Brain microvascular endothelial cell (primary cell): ENCODE measurements around the gene LRRC26.

Experiments
- DNase-seq: peaks from one replicate; pipeline ENCODE4 v3.0.0-alpha.2; 2020
- H3K27ac ChIP-seq: fragments of 250-450 bp; sonication (Bioruptor Pico); 2 replicates; pipeline ENCODE4 v1.5.1; 2020; ENCODE audit warnings: mild to moderate bottlenecking, moderate library complexity
- H3K27me3 ChIP-seq: fragments of 250-450 bp; sonication (Bioruptor Pico); replicated peaks from 2 replicates; pipeline ENCODE4 v1.5.1; 2020; ENCODE audit warnings: mild to moderate bottlenecking
- H3K36me3 ChIP-seq: fragments of 250-450 bp; sonication (Bioruptor Pico); replicated peaks from 2 replicates; pipeline ENCODE4 v1.5.1; 2020; ENCODE audit warnings: mild to moderate bottlenecking
- H3K4me3 ChIP-seq: 2 replicates; pipeline ENCODE4 v1.5.1; 2011; ENCODE audit warnings: low read depth, mild to moderate bottlenecking, control low read depth, low read length, moderate library complexity
- CTCF ChIP-seq: IDR thresholded peaks from 2 replicates; pipeline ENCODE4 v1.5.1; 2011; ENCODE audit warnings: low read depth, mild to moderate bottlenecking, moderate library complexity, low read length, control low read depth, inconsistent platforms; ENCODE audit errors: missing control alignments
- in situ Hi-C: cut with HindIII; loops from 2 replicates; pipeline ENCODE4 v1.10.0; 2017; ENCODE audit warnings: low sequenced_read_pairs, low pct_ligation_motif_present

Gene LRRC26

GRCh38 chr9:137148242-137148641 lies 21.6 kb downstream of the LRRC26 start:
- Histone ChIP-seq H3K27me3 (no peaks in the 10 kb centered on the region), H3K27ac (no peak overlapping the region), H3K36me3 (no peaks in the 10 kb centered on the region), H3K4me3 (no peak overlapping the region)
- in situ Hi-C loops: no loop called here
- TF ChIP-seq CTCF: no peak
- no peak for DNase-seq

DNA sequence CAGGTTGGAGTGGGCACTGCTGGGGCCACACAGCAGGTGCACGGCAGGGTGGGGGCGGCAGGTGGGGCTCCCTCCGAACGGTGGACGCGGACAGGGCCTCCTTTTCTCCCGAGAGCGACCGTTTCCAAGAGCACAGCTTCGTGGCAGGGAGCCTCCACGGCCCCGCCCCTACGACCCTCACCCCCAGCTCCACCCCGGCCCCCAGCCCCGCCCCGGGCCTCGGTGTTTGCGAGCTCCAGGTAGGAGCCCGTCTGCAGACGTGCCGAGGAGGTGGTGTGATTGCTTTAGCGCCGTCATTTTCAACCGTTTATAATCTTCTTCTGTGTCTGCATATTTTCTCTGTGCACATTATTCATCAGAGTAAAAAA lies 22.1 kb downstream of the LRRC26 start:
- H3K36me3 ChIP-seq: no peaks in the 10 kb centered on the region
- in situ Hi-C loops: no loop called here
- no peak overlapping the region for H3K4me3 ChIP-seq
- no peaks in the 10 kb centered on the region for H3K27me3 ChIP-seq
- no peak for DNase-seq
- TF ChIP-seq CTCF: no peak
- no peak overlapping the region for H3K27ac ChIP-seq

DNA sequence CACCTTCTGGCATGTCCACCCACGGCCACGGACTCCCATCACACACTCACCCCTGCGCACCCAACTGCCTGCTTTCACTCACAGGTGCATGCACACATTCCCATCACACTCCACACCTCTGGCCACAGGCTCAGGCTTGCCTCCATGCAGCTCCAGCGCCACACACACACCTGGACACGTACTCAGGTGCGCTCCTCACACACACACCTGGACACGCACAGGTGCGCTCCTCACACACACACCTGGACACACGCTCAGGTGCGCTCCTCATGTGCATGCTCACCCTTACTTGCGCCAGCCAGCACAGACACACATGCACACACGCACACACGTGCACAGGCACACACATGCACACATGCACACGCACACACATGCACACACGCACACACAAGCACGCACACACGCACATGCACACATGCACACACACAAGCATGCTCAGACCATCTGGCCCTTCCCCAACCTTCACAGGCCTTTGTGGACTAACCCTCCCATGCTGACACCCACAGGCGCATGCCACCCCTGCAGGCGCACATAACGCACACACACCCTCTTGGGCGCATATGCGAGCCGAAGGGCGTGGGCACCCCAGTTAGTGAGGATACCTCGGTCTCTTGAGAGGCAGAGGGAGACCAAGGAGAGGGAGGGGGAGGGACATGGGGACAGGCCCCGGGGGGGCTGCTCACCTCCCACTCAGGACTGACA lies 22.6 kb downstream of the LRRC26 start:
- Histone ChIP-seq H3K27me3 (no peaks in the 10 kb centered on the region), H3K4me3 (no peak overlapping the region), H3K27ac (no peak overlapping the region), H3K36me3 (no peaks in the 10 kb centered on the region)
- no peak for TF ChIP-seq CTCF
- DNase-seq: no peak
- in situ Hi-C loops: no loop called here

GRCh38 chr9:137146527-137146918 lies 23.3 kb downstream of the LRRC26 start:
- H3K27ac ChIP-seq: no peak overlapping the region
- no peak for TF ChIP-seq CTCF
- no peak overlapping the region for H3K4me3 ChIP-seq
- H3K27me3 ChIP-seq: no peaks in the 10 kb centered on the region
- no peaks in the 10 kb centered on the region for H3K36me3 ChIP-seq
- DNase-seq: no peak
- in situ Hi-C loops: no loop called here

GRCh38 chr9:137145731-137146526 lies 23.9 kb downstream of the LRRC26 start:
- Histone ChIP-seq H3K27me3 (peaks cover 6% of the 10 kb centered on the region), H3K4me3 (no peak overlapping the region), H3K27ac (no peak overlapping the region), H3K36me3 (no peaks in the 10 kb centered on the region)
- no peak for DNase-seq
- in situ Hi-C loops: no loop called here
- no peak for TF ChIP-seq CTCF
